A549 (cell line): Measurements from ENCODE around the gene SFI1. TPM values are rescaled to one million over a fixed set of nuclear protein-coding genes. Genes with fewer than 3 reads are reported as not detected.

Experiments used
- ATAC-seq, 2 experiments: fragments of 200-7000 bp in 1 of 2; fragments of >200 bp in 1 of 2; cut with Nextera tagmentation in 1 of 2; cut with Tn5 transposase in 1 of 2; 3 replicates each; pipeline versions ENCODE4 v1.8.0 to v1.9.1; 2018 to 2020; ENCODE audit warnings: mild to moderate bottlenecking in 1 of 2, moderate library complexity in 1 of 2
- CTCF ChIA-PET: fragments of 300-600 bp; sonication (Branson Sonifier 250); formaldehyde crosslinking; extraction: SDS; loops from one replicate; lab custom pipeline; 2021; ENCODE audit warnings: antibody characterized with exemption, inconsistent platforms; lab: Yijun Ruan, JAX
- POLR2A ChIA-PET: fragments of 350-600 bp; formaldehyde crosslinking; extraction: SDS; loops from one replicate; lab custom pipeline; 2021; ENCODE audit warnings: antibody characterized with exemption, inconsistent platforms; lab: Yijun Ruan, JAX
- DNase-seq, 2 experiments: peaks; one replicate each; pipeline versions ENCODE4 v3.0.0 to v3.0.0-alpha.2; 2011 to 2016; ENCODE audit warnings: low read depth in 1 of 2, low spot score in 1 of 2
- FAIRE-seq: peaks from 2 replicates; lab custom pipeline; 2011; peaks lifted over from hg19 to GRCh38; lab: Jason Lieb, UNC
- H3K27ac ChIP-seq, 2 experiments: fragments of >200 bp; sonication (Bioruptor Twin); formaldehyde crosslinking; 3 replicates each; pipeline ENCODE4 v1.5.1; 2016 to 2017
- H3K4me1 ChIP-seq: fragments of >200 bp; sonication (Bioruptor Twin); formaldehyde crosslinking; 3 replicates; pipeline ENCODE4 v1.6.1; 2016
- H3K4me2 ChIP-seq: fragments of >200 bp; sonication (Bioruptor Twin); formaldehyde crosslinking; 3 replicates; pipeline ENCODE4 v1.6.1; 2016
- H3K4me3 ChIP-seq: fragments of >200 bp; sonication (Bioruptor Twin); formaldehyde crosslinking; 3 replicates; pipeline ENCODE4 v1.5.1; 2016
- H3K9me3 ChIP-seq: fragments of >200 bp; sonication (Bioruptor Twin); formaldehyde crosslinking; 3 replicates; pipeline ENCODE4 v1.6.1; 2016
- CBX2 ChIP-seq: fragments of 200-600 bp; sonication (generic); IDR thresholded peaks from 2 replicates; pipeline ENCODE4 v1.6.1; 2016; ENCODE audit warnings: low read depth, mild to moderate bottlenecking, borderline replicate concordance
- CBX8 ChIP-seq: fragments of 200-600 bp; sonication (generic); IDR thresholded peaks from 2 replicates; pipeline ENCODE4 v1.6.1; 2016
- CHD4 ChIP-seq: fragments of 200-600 bp; sonication (generic); IDR thresholded peaks from 2 replicates; pipeline ENCODE4 v1.6.1; 2016; ENCODE audit warnings: antibody characterized with exemption, mild to moderate bottlenecking, borderline replicate concordance
- EHMT2 ChIP-seq: fragments of 200-600 bp; sonication (generic); IDR thresholded peaks from 2 replicates; pipeline ENCODE4 v1.6.1; 2016; ENCODE audit warnings: antibody characterized with exemption, low read depth, mild to moderate bottlenecking, moderate library complexity
- FOXS1 ChIP-seq: fragments of 250-450 bp; sonication (Bioruptor Pico); IDR thresholded peaks from 2 replicates; pipeline ENCODE4 v1.5.0; 2020; ENCODE audit warnings: mild to moderate bottlenecking, moderate library complexity
- HES2 ChIP-seq: fragments of >200 bp; sonication (Bioruptor Twin); formaldehyde crosslinking; IDR thresholded peaks from 2 replicates; pipeline ENCODE4 v1.6.1; 2016
- HOXA7 ChIP-seq: fragments of 250-450 bp; sonication (Bioruptor Pico); IDR thresholded peaks from 2 replicates; pipeline ENCODE4 v1.5.0; 2020; ENCODE audit warnings: mild to moderate bottlenecking, moderate library complexity
- JUN ChIP-seq, 2 experiments: fragments of >200 bp; sonication (Bioruptor Twin); formaldehyde crosslinking; IDR thresholded peaks; 2 replicates in 1 of 2; 3 replicates in 1 of 2; pipeline ENCODE4 v1.6.1; 2016 to 2017
- JUNB ChIP-seq: fragments of >200 bp; sonication (Bioruptor Twin); formaldehyde crosslinking; IDR thresholded peaks from 2 replicates; pipeline ENCODE4 v1.6.1; 2016
- MYC ChIP-seq: IDR thresholded peaks from 2 replicates; pipeline ENCODE4 v1.6.1; 2012; ENCODE audit warnings: mild to moderate bottlenecking, inconsistent platforms, low read length, improper control_type of control experiment, borderline replicate concordance
- NFE2L2 ChIP-seq: fragments of 150-350 bp; conservative IDR thresholded peaks from 2 replicates; pipeline ENCODE4 v1.6.1; 2014; ENCODE audit warnings: low read length
- NR3C1 ChIP-seq: fragments of >200 bp; sonication (Bioruptor Twin); formaldehyde crosslinking; IDR thresholded peaks from 3 replicates; pipeline ENCODE4 v1.6.1; 2017
- PHF8 ChIP-seq: fragments of 200-600 bp; sonication (generic); IDR thresholded peaks from 2 replicates; pipeline ENCODE4 v1.6.1; 2016; ENCODE audit warnings: low read depth, mild to moderate bottlenecking, antibody characterized with exemption, moderate library complexity, borderline replicate concordance
- RCOR1 ChIP-seq: fragments of 150-350 bp; IDR thresholded peaks from 2 replicates; pipeline ENCODE4 v1.6.1; 2014; ENCODE audit warnings: antibody characterized with exemption, low read length, low read depth
- REST ChIP-seq: fragments of 200-600 bp; sonication (generic); IDR thresholded peaks from 2 replicates; pipeline ENCODE4 v1.6.1; 2016; ENCODE audit warnings: antibody characterized with exemption, mild to moderate bottlenecking, moderate library complexity
- TP53 ChIP-seq: fragments of 250-450 bp; sonication (Bioruptor Pico); IDR thresholded peaks from 2 replicates; pipeline ENCODE4 v1.5.0; 2021; ENCODE audit warnings: mild to moderate bottlenecking, moderate library complexity
- ZSCAN20 ChIP-seq: fragments of 250-450 bp; sonication (Bioruptor Pico); IDR thresholded peaks from 2 replicates; pipeline ENCODE4 v1.8.0; 2022; ENCODE audit warnings: mild to moderate bottlenecking, moderate library complexity
- WGBS: methylation state at CpG from one replicate; pipeline ENCODE4 v1.1.6; 2017; ENCODE audit errors: missing lambda C conversion rate; 5-methylcytosine and 5-hydroxymethylcytosine counted together
- polyA plus RNA-seq, 4 experiments: library from polyadenylated mRNA; depleted of rRNA in 3 of 4; stranded (reverse); fragments of >200 nt; fragmentation: RNase III in 1 of 4; extraction: RNeasy Plus Mini Kit Qiagen cat#74134 plus additional on column Dnase treatment in 1 of 4; gene quantifications; 2 replicates in 3 of 4; 3 replicates in 1 of 4; pipeline ENCODE4 v1.2.3, GENCODE V29; 2011 to 2017
- TF ChIP-seq, protein P1 (sequence below): fragments of 250-450 bp; sonication (Bioruptor Pico); IDR thresholded peaks from 2 replicates; pipeline ENCODE4 v1.5.0; 2021; ENCODE audit warnings: mild to moderate bottlenecking, moderate library complexity, borderline replicate concordance
- TF ChIP-seq, protein P2 (sequence below): fragments of >200 bp; sonication (Bioruptor Twin); formaldehyde crosslinking; IDR thresholded peaks from 3 replicates; pipeline ENCODE4 v1.5.1; 2016
- TF ChIP-seq, protein P3 (sequence below): fragments of 150-350 bp; IDR thresholded peaks from 2 replicates; pipeline ENCODE4 v1.6.1; 2014; ENCODE audit warnings: low read depth, mild to moderate bottlenecking, low read length
- TF ChIP-seq, protein P4 (sequence below): fragments of 450-650 bp; IDR thresholded peaks from 2 replicates; pipeline ENCODE4 v1.6.1; 2014; ENCODE audit warnings: antibody characterized with exemption

Gene SFI1
- polyA plus RNA-seq, 2 of the 4 experiments (the other 2 are of a cell fraction), result 6.8 to 17.9 TPM

GRCh38 chr22:31612891-31613285, 116.6 kb downstream of the SFI1 start:
- FAIRE-seq (no peak), DNase-seq (no peak), ATAC-seq (no peak)

GRCh38 chr22:31613286-31613903, 117.1 kb downstream of the SFI1 start:
- ATAC-seq, result no peak
- Histone ChIP-seq H3K9me3 (no peaks in the 10 kb centered on the region), H3K4me3 (no peak overlapping the region), H3K27ac (no peak overlapping the region), H3K4me2 (no peak overlapping the region), H3K4me1 (no peaks in the 10 kb centered on the region)
- no peak for FAIRE-seq
- DNase-seq, result no peak
- CTCF ChIA-PET, result interaction anchor here (1.0 to 1.9 kb wide), 3 partner anchors 8 to 14 kb away, joined by 3 to 6 read pairs (median 5); no protein-coding TSS in a partner anchor
- POLR2A ChIA-PET, result no interaction called here
- no peak for TF ChIP-seq HOXA7 (CRISPR knock-in tag)
- TF ChIP-seq, protein P1, sequence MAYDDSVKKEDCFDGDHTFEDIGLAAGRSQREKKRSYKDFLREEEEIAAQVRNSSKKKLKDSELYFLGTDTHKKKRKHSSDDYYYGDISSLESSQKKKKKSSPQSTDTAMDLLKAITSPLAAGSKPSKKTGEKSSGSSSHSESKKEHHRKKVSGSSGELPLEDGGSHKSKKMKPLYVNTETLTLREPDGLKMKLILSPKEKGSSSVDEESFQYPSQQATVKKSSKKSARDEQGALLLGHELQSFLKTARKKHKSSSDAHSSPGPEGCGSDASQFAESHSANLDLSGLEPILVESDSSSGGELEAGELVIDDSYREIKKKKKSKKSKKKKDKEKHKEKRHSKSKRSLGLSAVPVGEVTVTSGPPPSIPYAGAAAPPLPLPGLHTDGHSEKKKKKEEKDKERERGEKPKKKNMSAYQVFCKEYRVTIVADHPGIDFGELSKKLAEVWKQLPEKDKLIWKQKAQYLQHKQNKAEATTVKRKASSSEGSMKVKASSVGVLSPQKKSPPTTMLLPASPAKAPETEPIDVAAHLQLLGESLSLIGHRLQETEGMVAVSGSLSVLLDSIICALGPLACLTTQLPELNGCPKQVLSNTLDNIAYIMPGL (CRISPR knock-in tag), result no peak
- 84% methylated on average over 8 of the region's 23 CpGs for WGBS

More at GRCh38 chr22:31612891-31613285, 116.6 kb downstream of the SFI1 start:
- Histone ChIP-seq H3K4me2 (no peak overlapping the region), H3K4me1 (no peaks in the 10 kb centered on the region), H3K4me3 (no peak overlapping the region), H3K9me3 (no peaks in the 10 kb centered on the region), H3K27ac (no peak overlapping the region)
- 96% methylated on average over 9 of the region's 12 CpGs for WGBS
- CTCF ChIA-PET, result interaction anchor here (0.6 to 1.9 kb wide), 3 partner anchors 12 to 136 kb away, joined by 3 to 6 read pairs (median 4); no protein-coding TSS in a partner anchor
- TF ChIP-seq, protein P2, sequence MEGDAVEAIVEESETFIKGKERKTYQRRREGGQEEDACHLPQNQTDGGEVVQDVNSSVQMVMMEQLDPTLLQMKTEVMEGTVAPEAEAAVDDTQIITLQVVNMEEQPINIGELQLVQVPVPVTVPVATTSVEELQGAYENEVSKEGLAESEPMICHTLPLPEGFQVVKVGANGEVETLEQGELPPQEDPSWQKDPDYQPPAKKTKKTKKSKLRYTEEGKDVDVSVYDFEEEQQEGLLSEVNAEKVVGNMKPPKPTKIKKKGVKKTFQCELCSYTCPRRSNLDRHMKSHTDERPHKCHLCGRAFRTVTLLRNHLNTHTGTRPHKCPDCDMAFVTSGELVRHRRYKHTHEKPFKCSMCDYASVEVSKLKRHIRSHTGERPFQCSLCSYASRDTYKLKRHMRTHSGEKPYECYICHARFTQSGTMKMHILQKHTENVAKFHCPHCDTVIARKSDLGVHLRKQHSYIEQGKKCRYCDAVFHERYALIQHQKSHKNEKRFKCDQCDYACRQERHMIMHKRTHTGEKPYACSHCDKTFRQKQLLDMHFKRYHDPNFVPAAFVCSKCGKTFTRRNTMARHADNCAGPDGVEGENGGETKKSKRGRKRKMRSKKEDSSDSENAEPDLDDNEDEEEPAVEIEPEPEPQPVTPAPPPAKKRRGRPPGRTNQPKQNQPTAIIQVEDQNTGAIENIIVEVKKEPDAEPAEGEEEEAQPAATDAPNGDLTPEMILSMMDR, result no peak
- TF ChIP-seq JUNB (no peak), HOXA7 (CRISPR knock-in tag) (no peak), RCOR1 (no peak)
- TF ChIP-seq, all 56 proteins: peak for 0
- POLR2A ChIA-PET, result no interaction called here

DNA sequence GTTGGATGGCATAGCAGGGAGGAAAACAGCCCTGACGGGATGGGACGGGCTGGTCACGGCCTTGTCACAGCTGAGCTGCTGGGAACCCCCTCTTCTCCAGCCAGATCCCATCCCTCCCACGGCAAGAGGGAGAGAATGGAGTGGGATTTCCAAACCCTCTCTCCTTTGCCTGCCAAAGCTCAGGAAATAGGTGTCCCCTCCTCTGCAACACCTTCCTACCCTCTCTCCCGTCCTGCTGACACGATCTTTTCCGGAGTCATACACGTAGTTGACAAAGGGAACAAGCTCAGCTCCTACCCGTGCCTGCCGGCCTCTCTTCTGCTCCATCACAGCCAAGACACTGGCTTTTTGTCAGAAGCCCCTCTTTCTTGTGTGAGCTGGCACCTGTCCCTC, 117.6 kb downstream of the SFI1 start:
- ATAC-seq (no peak), DNase-seq (no peak), FAIRE-seq (no peak)
- CTCF ChIA-PET, result interaction anchor here (1.0 to 1.9 kb wide), 3 partner anchors 9 to 14 kb away, joined by 3 to 6 read pairs (median 5); no protein-coding TSS in a partner anchor
- no peaks in the 10 kb centered on the region for H3K9me3 ChIP-seq
- no peak overlapping the region for H3K4me3 ChIP-seq
- H3K27ac ChIP-seq, result no peak overlapping the region
- 85% methylated on average over 10 of the region's 10 CpGs for WGBS
- H3K4me2 ChIP-seq, result no peak overlapping the region
- POLR2A ChIA-PET, result no interaction called here
- no peaks in the 10 kb centered on the region for H3K4me1 ChIP-seq
- TF ChIP-seq JUN (IDR thresholded peaks at IDR 0.05) (no peak), CBX2 (no peak), FOXS1 (CRISPR knock-in tag) (no peak), ZSCAN20 (CRISPR knock-in tag) (no peak), NFE2L2 (no peak), HES2 (no peak), TP53 (CRISPR knock-in tag) (no peak), CHD4 (no peak), PHF8 (no peak), CBX8 (no peak), NR3C1 (no peak), REST (no peak), EHMT2 (no peak), MYC (no peak)
- TF ChIP-seq, protein P3, sequence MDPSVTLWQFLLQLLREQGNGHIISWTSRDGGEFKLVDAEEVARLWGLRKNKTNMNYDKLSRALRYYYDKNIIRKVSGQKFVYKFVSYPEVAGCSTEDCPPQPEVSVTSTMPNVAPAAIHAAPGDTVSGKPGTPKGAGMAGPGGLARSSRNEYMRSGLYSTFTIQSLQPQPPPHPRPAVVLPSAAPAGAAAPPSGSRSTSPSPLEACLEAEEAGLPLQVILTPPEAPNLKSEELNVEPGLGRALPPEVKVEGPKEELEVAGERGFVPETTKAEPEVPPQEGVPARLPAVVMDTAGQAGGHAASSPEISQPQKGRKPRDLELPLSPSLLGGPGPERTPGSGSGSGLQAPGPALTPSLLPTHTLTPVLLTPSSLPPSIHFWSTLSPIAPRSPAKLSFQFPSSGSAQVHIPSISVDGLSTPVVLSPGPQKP, result no peak
- TF ChIP-seq, protein P4, sequence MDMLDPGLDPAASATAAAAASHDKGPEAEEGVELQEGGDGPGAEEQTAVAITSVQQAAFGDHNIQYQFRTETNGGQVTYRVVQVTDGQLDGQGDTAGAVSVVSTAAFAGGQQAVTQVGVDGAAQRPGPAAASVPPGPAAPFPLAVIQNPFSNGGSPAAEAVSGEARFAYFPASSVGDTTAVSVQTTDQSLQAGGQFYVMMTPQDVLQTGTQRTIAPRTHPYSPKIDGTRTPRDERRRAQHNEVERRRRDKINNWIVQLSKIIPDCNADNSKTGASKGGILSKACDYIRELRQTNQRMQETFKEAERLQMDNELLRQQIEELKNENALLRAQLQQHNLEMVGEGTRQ, result no peak
